22Rv1 (cell line): ENCODE measurements around the gene TFAP2A.

Source experiments
- ZFX ChIP-seq: fragments of 450-650 bp; IDR thresholded peaks from 2 replicates; pipeline ENCODE4 v1.6.1; 2017; ENCODE audit warnings: antibody characterized with exemption, borderline replicate concordance
- TF ChIP-seq, protein P1 (sequence below): fragments of 450-650 bp; IDR thresholded peaks from 2 replicates; pipeline ENCODE4 v1.5.1; 2017; ENCODE audit warnings: mild to moderate bottlenecking

GRCh38 chr6:10410207-10411050, 4.4 kb downstream of the TFAP2A start:
- TF ChIP-seq, protein P1, sequence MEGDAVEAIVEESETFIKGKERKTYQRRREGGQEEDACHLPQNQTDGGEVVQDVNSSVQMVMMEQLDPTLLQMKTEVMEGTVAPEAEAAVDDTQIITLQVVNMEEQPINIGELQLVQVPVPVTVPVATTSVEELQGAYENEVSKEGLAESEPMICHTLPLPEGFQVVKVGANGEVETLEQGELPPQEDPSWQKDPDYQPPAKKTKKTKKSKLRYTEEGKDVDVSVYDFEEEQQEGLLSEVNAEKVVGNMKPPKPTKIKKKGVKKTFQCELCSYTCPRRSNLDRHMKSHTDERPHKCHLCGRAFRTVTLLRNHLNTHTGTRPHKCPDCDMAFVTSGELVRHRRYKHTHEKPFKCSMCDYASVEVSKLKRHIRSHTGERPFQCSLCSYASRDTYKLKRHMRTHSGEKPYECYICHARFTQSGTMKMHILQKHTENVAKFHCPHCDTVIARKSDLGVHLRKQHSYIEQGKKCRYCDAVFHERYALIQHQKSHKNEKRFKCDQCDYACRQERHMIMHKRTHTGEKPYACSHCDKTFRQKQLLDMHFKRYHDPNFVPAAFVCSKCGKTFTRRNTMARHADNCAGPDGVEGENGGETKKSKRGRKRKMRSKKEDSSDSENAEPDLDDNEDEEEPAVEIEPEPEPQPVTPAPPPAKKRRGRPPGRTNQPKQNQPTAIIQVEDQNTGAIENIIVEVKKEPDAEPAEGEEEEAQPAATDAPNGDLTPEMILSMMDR, result no peak
- TF ChIP-seq ZFX, result no peak
